ENCODE results near the gene RBM17. TPM values are rescaled to one million over a fixed set of nuclear protein-coding genes. Genes with fewer than 3 reads are reported as not detected.
"Not testable (repeated sequence)": the region's sequence is repeated elsewhere in the genome, so short reads cannot be mapped to it uniquely, and the experiment has no call there.

RBM17 gene
- total RNA-seq, 1 donor from 2014 or later = 106 TPM

GRCh38 chr10:6135589-6136168, 46.8 kb downstream of the RBM17 start:
- no peak for DNase-seq (ENCODE audit: low spot score)

DNA sequence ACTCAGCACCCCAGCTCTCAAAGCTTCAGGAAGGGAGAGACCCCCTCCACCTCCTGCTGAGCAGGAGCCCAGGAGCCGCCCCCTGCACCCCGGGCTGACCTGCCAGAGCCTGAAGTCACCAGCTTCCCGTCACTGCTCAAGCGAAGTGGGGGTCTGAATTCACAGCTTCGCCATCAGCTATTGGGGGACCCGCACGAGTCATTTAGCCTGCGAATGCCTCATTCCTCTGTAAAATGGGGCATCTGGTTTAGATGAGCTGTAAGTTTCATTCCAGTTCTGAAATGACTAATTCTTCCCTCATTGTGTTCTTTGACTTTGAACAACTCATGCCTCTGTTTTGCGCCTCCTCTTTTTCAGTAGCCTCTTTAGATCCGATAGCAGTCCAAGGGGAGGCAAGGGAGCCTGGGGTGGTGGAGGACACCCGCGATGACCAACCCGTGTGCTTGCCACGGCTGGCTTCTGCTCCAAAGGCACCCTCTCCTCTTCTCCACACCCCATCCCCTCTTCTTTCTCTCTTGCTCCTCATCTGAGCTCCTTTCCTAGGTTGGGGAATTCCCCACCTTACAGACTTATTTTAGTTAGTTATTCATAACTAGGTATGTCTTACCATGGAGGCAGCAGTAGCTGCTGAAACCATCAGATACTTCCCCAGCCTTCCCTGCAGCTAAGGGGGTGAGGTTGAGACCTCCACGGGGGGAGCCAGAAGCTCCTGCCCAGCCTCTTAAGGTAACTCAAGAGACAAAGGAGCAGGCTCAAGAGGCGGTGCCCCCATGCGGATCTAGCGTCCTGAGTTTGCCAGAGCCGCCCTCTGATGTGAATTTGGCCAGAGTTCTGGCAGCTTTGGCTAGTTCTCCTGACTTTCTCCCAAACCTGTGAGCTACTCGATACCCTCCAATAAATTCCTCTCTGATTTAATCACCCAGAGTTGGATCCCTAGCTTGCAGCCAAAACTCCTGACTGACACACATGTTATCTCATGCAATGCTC, 47.7 kb downstream of the RBM17 start:
- no peak for DNase-seq (ENCODE audit: low spot score)

DNA sequence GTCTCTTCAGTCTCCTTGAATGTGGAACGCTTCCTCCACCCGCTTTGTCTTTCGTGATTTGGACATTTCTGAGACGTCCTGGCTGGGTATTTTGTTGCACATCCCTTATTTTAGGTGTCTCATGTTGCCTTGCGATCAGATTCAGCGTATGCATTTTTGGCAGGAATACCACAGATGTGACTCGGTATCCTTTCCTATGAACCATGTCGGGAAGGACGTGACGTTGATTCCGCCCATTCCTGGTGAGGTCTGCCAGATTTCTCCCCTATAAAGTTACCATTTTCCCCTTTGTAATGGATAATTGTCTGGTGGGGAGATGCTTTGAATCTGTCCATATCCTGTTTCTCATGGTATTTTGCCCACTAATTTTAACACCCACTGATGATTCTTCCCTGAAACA, 49.6 kb downstream of the RBM17 start:
- no peak for DNase-seq (ENCODE audit: low spot score)

DNA sequence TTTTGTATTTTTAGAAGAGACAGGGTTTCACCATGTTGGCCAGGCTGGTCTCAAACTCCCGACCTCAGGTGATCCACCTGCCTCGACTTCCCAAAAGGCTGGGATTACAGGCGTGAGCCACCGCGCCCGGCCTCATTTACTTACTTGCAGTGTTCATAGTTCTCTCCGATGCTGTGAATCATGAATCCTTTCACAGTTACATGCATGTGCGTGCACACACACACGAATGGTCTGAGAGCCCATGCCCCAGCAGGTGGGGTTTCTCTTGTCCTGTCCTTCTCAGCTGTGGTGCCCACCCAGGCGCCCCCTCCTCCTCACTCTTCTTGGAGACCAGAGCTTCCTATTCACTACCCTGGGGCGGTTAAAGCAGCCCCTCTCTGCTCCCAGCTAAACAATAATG, 50.6 kb downstream of the RBM17 start:
- no peak for DNase-seq (ENCODE audit: low spot score)

GRCh38 chr10:6140141-6140841, 51.5 kb downstream of the RBM17 start:
- DNase-seq (ENCODE audit: low spot score) = no peak

GRCh38 chr10:6140965-6141295, 52.1 kb downstream of the RBM17 start:
- DNase-seq (ENCODE audit: low spot score) = no peak

DNA sequence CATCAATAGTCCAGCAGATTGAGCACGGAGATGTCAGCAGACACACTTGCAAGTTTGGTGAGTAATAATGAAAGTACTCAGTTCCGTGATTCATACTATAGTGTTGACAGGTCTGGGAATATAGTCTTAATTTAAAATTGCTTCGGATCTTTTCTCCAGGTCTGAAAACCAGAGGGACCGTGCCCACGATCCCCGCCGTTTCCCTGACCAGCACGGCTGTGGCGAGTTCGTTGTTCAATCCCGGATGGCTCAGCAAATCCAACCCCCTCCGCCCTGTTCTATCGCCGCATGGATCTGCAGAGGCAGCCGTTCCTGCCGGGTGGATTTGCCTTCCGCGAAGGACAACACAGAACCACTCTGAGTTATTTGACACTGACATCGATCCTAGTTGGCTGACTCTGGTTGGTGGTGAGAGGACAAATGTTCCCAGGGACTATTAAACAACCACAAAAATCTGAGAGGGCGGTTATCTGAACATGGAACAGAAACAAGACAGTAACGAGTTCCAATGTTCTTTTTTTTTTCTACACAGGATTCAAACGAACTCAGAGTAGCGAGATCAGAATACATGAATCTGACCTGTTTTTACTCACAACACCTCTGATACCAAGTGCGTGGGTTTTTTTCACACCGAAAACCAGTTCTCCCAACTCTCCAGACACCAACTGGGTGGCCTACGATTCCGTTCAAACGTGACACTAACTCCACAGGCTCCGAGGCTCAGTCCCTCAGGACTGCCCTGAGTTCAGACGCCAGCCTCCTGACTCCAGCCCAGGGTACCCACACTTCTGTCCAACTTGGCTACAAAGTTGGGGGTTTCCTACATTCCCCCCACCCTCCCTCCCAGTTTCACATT, 52.7 kb downstream of the RBM17 start:
- DNase-seq (ENCODE audit: low spot score) = no peak

DNA sequence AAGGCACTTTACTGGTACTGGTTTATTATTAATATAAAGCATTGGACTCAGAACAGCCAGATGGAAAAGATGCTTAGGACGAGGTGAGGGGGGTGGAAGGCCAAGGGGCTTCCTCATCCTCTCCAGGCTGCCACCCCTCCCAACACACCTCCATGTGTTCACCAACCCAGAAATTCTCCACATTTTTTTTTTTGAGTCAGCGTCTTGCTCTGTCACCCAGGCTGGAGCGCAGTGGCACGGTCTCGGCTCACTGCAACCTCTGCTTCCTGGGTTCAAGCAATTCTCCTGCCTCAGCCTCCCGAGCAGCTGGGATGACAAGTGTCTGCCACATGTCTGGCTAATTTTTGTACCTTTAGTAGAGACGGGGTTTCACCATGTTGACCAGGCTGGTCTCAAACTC, 53.4 kb downstream of the RBM17 start:
- DNase-seq (ENCODE audit: low spot score) = not testable (repeated sequence)

DNA sequence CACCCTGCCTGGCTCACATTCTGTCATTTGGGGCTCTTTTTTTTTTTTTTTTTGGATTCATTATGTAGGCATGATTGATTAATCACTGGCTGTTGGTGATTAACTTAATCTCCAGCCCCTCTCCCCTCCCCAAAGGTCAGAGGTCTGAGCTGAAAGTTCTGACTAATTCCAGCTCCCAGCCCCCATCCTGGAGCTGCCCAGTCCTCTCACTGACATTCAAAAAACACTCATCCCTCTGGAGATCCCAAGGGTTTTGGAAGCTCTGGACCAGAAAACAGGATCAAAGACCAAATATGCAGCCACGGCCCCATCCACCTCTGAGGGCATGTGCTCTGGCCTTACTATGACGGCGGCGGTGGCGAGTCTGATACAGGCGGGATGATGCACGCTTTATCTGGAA, 53.8 kb downstream of the RBM17 start:
- no peak for DNase-seq (ENCODE audit: low spot score)

GRCh38 chr10:6143181-6143580, 54.3 kb downstream of the RBM17 start:
- DNase-seq (ENCODE audit: low spot score) = no peak

DNA sequence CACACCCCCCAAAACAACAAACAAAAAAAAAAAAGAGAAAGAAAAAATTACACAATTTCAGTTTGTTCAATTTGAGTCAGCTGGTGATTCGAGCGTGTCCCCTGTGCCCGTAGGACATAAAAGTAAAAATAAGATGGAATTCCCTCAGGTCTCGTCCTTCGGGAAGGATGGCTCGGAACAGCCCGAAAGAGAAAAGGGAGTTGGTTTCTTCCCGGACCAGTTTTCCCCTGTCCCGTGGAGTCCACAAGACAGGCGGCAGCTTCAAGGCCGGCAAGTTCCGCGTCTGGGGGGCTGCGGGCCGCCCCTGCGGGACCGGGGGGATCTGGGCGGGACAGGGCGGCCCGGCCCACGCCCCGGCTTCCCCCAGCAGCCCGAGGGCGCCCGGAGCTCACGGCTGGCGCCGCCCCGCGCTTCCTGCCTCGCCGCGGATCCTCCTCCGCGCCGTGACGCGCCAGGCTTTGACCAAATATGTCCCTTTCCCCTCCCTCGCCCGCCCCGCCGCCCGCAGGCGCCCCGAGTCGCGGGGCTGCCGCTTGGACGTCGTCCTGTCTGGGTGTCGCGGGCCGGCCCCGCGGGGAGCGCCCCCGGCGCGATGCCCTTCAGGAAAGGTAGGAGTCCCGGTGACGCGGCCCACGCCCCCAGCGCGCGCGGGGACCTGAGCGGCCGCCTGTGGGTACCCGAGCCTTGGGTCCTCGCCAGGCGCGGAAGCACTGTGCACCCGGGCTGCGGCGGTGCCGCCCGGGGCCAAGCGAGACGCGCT, 55.8 kb downstream of the RBM17 start:
- DNase-seq (ENCODE audit: low spot score) = peak; percentile 90

- DNase-seq (ENCODE audit: low spot score) = no peak
Measured at GRCh38 chr10:6145166-6145987, 56.5 kb downstream of the RBM17 start.

GRCh38 chr10:6146013-6146785, 57.4 kb downstream of the RBM17 start:
- DNase-seq (ENCODE audit: low spot score) = no peak

- DNase-seq (ENCODE audit: low spot score) = no peak
Measured at GRCh38 chr10:6146921-6147320, 58.1 kb downstream of the RBM17 start.

DNA sequence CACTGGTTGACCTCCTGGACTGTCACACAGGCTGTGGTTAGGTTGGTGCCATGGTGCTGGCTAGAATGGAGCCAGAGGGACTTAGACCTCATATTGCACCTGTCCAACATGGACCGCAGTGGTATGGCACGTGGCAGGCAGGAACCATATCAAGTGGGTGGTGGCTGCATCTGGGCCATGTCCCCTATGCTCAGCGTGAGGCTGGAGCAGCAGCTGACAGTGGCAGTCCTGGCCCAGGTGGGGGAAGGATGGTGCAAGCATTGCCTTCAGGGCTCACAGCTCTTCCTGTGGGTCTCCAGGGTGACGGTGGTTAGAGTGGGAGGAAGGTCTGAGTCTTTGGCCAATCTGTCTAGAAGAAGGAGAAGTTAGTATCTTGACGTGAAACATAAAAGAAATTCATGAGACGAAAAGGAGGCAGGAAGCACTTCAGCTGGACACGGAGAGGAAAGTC, 59.4 kb downstream of the RBM17 start:
- DNase-seq (ENCODE audit: low spot score) = no peak

DNA sequence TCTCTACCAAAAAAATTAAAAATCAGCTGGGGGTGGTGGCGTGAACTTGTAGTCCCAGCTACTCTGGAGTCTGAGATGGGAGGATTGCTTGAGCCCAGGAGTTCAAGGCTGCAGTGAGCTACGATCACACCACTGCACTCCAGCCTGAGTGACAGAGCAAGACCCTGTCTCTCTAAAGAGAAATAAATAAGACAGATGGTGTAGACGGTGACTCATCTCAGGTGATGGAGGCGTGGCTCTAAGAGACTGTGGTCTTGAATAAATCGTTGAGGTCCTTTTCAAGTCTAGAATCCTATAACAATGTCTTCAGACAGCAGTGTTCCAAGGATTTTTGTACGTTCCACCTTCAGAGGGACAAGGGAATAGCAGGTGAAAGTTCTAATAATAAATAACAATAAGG, 60.1 kb downstream of the RBM17 start:
- no peak for DNase-seq (ENCODE audit: low spot score)

DNA sequence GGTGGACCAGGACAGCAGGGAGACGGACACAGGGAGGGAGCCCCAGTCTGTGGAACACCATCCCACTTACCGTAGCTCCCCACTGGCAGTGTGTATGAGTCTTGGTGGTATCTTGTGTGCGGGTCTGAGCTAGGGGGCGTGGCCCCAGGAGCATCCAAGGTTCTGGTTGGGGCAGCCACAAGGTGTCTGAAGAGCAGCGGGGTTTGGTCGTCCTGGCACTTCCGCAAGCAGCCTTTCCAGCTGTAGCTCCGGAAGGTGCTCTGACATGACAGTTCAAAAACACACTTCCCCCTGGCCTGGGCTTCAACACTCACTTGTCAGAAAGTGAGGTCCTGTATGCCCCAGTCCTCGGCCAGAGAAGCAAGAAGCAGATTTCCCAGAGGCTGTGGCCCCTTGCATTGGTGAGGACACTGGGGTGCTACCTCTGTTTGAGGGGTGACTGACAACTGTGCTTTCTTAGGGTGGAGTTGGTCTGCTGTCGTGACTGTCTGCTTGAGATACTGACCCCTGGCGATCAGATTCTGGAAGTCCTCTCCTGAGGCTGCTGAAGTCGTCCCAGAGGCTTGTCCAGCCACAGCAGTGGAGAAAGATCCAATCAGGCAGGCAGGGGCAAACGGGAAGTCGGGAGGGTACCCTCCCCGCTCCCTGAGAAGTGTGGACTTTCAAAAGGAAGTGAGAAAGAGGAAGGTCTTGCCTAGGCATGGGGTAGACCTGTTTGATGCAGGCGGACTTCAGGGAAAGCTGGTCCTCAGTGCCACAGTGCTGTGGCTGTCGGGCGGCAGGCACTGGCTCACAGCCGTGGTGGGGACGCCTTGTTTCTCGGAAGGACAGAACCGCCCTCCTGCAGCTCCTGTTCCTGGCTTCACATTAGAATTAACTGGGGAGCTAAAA, 62.5 kb downstream of the RBM17 start:
- no peak for DNase-seq (ENCODE audit: low spot score)

GRCh38 chr10:6153845-6154244, 65.0 kb downstream of the RBM17 start:
- DNase-seq (ENCODE audit: low spot score) = no peak
